KMS-11 (cell line): Measurements from ENCODE around the gene TNFSF8.

Experiments used
- H2AFZ ChIP-seq: fragments of 200-600 bp; sonication (generic); 2 replicates; pipeline ENCODE4 v1.6.1; 2016; ENCODE audit warnings: antibody characterized with exemption, mixed run types, low read depth
- H3K27ac ChIP-seq: fragments of 200-600 bp; sonication (generic); 2 replicates; pipeline ENCODE4 v1.6.1; 2016; ENCODE audit warnings: mild to moderate bottlenecking, mixed run types
- H3K27me3 ChIP-seq: fragments of 200-600 bp; sonication (generic); 2 replicates; pipeline ENCODE4 v1.6.1; 2017; ENCODE audit warnings: mild to moderate bottlenecking, low read depth, mixed run types, moderate library complexity; ENCODE audit not compliant: insufficient read depth
- H3K36me3 ChIP-seq: fragments of 200-600 bp; sonication (generic); 2 replicates; pipeline ENCODE4 v1.6.1; 2017; ENCODE audit warnings: mild to moderate bottlenecking, mixed run types; ENCODE audit not compliant: insufficient read depth
- H3K4me1 ChIP-seq: fragments of 200-600 bp; sonication (generic); 2 replicates; pipeline ENCODE4 v1.6.1; 2016; ENCODE audit warnings: mild to moderate bottlenecking, low read depth, mixed run types; ENCODE audit not compliant: poor library complexity, severe bottlenecking
- H3K4me2 ChIP-seq: fragments of 200-600 bp; sonication (generic); 2 replicates; pipeline ENCODE4 v1.7.0; 2016; ENCODE audit warnings: mild to moderate bottlenecking, mixed run types
- H3K4me3 ChIP-seq: fragments of 200-600 bp; sonication (generic); IDR thresholded peaks from 2 replicates; pipeline ENCODE4 v1.6.1; 2017; ENCODE audit warnings: low read depth, low read length, mixed read lengths; ENCODE audit not compliant: insufficient read depth
- H3K79me2 ChIP-seq: fragments of 200-600 bp; sonication (generic); 2 replicates; pipeline ENCODE4 v1.6.1; 2016; ENCODE audit warnings: low read depth, mixed run types; ENCODE audit not compliant: insufficient read depth
- H3K9ac ChIP-seq: fragments of 200-600 bp; sonication (generic); 2 replicates; pipeline ENCODE4 v1.6.1; 2016; ENCODE audit warnings: mild to moderate bottlenecking, mixed run types
- H4K20me1 ChIP-seq: fragments of 200-600 bp; sonication (generic); 2 replicates; pipeline ENCODE4 v1.6.1; 2016; ENCODE audit warnings: mild to moderate bottlenecking, mixed run types; ENCODE audit not compliant: insufficient read depth
- TF ChIP-seq, protein P1 (sequence below): fragments of 200-600 bp; sonication (generic); conservative IDR thresholded peaks from 2 replicates; pipeline ENCODE4 v1.6.1; 2017; ENCODE audit warnings: low read depth, mild to moderate bottlenecking, antibody characterized with exemption, low read length, moderate library complexity, mixed read lengths

TNFSF8 gene, protein sequence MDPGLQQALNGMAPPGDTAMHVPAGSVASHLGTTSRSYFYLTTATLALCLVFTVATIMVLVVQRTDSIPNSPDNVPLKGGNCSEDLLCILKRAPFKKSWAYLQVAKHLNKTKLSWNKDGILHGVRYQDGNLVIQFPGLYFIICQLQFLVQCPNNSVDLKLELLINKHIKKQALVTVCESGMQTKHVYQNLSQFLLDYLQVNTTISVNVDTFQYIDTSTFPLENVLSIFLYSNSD

DNA sequence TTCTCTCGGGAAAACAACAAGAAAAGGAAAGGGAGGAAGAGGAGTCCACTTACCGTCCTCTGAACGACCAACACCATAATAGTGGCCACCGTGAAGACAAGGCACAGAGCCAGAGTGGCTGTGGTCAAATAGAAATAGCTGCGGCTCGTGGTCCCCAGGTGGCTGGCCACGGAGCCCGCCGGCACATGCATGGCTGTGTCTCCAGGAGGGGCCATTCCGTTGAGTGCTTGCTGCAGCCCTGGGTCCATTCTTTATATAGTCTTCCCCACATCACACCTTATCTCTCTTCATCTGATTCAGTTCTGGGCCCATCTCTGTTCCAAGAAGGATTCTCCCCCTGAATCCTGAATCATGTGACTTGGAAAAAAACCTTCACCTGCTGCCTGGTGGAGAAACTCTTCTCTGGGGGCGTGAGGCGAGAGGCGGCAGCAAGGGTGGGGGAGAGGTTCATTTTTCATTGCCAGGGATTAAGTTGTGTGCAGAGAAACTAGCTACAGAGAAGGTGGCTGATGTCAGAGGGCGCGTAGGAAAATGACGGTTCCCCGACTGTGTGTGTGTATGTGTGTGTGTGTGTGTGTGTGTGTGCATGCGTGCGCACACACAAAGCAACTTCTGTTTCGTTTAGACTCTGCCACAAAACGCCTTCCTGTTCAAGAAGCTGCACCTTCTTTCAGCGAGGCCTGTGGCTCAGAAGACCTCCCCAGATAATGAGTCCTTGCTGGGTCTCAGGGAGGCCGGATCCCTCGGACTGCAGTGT lies at the start of gene TNFSF8:
Gene TNFSF8, minus strand, starts transcription at position 536 of the 757 bp plus-strand sequence. Its CDS starts 288 bp downstream, at position 248.
- Histone ChIP-seq H3K36me3 (no peaks in the 10 kb centered on the region), H4K20me1 (no peaks in the 10 kb centered on the region), H3K4me2 (peak within 1 kb of the TSS; percentile 2; the same call in 1 of the 2 replicates), H3K79me2 (no peaks in the 10 kb centered on the region), H3K4me1 (peaks cover 2% of the 10 kb centered on the region), H3K9ac (no peak within 1 kb of the TSS), H3K27ac (no peak within 1 kb of the TSS), H2AFZ (no peak within 1 kb of the TSS), H3K27me3 (no peaks in the 10 kb centered on the region), H3K4me3 (no peak within 1 kb of the TSS)
- TF ChIP-seq, protein P1, sequence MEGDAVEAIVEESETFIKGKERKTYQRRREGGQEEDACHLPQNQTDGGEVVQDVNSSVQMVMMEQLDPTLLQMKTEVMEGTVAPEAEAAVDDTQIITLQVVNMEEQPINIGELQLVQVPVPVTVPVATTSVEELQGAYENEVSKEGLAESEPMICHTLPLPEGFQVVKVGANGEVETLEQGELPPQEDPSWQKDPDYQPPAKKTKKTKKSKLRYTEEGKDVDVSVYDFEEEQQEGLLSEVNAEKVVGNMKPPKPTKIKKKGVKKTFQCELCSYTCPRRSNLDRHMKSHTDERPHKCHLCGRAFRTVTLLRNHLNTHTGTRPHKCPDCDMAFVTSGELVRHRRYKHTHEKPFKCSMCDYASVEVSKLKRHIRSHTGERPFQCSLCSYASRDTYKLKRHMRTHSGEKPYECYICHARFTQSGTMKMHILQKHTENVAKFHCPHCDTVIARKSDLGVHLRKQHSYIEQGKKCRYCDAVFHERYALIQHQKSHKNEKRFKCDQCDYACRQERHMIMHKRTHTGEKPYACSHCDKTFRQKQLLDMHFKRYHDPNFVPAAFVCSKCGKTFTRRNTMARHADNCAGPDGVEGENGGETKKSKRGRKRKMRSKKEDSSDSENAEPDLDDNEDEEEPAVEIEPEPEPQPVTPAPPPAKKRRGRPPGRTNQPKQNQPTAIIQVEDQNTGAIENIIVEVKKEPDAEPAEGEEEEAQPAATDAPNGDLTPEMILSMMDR, result no peak

DNA sequence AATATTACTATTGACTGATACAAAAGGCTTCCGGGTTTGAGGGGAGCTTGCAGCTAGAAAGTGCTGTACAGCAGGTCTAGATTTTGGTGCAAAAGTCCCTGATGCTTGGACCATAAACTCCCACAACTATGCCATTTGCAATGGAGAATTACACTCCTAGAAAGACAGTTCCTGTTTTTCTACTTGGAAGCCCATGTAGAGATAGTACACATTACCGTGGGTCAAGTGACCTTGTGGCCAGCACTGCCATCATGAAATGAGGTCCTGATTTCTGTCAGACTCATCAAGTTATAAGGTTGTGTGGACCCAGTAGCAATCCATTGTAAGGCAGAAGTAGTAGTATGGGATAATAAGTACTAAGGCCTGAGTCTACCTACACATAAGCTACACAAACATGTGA lies 42.8 kb upstream of the TNFSF8 start:
- H3K27me3 ChIP-seq, result no peaks in the 10 kb centered on the region
- peaks cover 10% of the 10 kb centered on the region for H3K4me1 ChIP-seq
- H3K36me3 ChIP-seq, result no peaks in the 10 kb centered on the region
- H3K27ac ChIP-seq, result no peak overlapping the region
- H2AFZ ChIP-seq, result no peak overlapping the region
- no peaks in the 10 kb centered on the region for H4K20me1 ChIP-seq
- H3K9ac ChIP-seq, result no peak overlapping the region
- no peaks in the 10 kb centered on the region for H3K79me2 ChIP-seq
- TF ChIP-seq, protein P1, result no peak
- H3K4me2 ChIP-seq, result no peak overlapping the region
- H3K4me3 ChIP-seq, result no peak overlapping the region

DNA sequence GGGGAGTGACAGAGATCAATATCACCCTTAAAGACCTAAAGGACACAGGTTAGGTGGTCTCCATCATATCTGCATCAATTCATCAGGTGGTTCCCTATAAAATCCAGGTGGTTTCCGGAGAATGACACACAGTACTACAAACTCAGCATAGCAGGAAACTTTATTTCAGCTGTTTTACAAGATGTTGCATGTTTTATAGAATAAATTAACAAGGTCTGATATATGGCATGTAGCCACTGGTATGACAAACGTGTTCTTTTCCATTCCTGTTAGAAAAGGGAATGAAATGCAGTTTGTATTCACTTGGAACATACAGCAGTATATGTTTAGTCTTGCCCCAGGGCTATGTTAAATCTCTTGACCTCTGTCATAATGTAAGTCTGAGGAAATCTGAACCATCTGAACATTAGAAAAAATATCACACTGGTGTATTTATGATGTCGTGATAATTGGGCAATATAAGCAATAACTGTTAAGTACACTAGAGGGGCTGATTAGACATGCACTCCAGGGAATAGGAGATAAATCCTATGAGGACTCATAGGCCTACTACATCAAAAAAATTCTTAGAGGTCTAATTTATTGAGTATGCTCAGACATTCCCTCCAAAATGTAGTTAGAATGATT lies 42.2 kb upstream of the TNFSF8 start:
- TF ChIP-seq, protein P1, result no peak
- Histone ChIP-seq H3K4me3 (no peak overlapping the region), H3K4me1 (peaks cover 10% of the 10 kb centered on the region), H3K9ac (no peak overlapping the region), H3K4me2 (no peak overlapping the region), H3K27me3 (no peaks in the 10 kb centered on the region), H3K27ac (no peak overlapping the region), H4K20me1 (no peaks in the 10 kb centered on the region), H3K79me2 (no peaks in the 10 kb centered on the region), H2AFZ (no peak overlapping the region), H3K36me3 (no peaks in the 10 kb centered on the region)

DNA sequence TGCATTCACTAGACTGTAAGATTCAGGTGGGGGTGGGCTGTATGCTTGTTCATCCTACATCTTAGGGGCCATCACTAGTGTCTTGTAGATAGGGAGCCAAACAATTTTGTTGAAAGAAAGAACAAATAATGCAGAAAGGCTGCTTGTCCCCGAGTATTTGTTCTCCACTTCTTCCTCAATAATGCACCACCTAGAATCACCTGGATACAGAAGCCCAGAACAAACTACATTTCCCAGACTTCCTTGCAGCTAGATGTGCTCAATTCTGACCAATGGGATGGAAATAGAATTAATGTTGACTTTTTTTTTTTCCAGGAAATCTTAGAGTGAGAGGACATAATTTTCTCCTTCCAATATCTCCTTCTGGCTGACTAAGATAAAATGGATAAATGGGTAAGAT lies 38.9 kb upstream of the TNFSF8 start:
- H3K27ac ChIP-seq, result no peak overlapping the region
- H3K36me3 ChIP-seq, result no peaks in the 10 kb centered on the region
- no peak overlapping the region for H2AFZ ChIP-seq
- H3K9ac ChIP-seq, result no peak overlapping the region
- no peaks in the 10 kb centered on the region for H3K27me3 ChIP-seq
- no peak overlapping the region for H3K4me3 ChIP-seq
- H3K4me2 ChIP-seq, result no peak overlapping the region
- no peaks in the 10 kb centered on the region for H4K20me1 ChIP-seq
- no peaks in the 10 kb centered on the region for H3K79me2 ChIP-seq
- TF ChIP-seq, protein P1, result no peak
- peaks cover 10% of the 10 kb centered on the region for H3K4me1 ChIP-seq
